VCaP (cell line): ENCODE data around the gene UTS2R.
"Not testable (repeated sequence)": the region's sequence is repeated elsewhere in the genome, so short reads cannot be mapped to it uniquely, and the experiment has no call there.

ENCODE experiments used
- H3K27ac ChIP-seq: fragments of 450-650 bp; 2 replicates; pipeline ENCODE4 v1.5.1; 2017
- CTCF ChIP-seq: fragments of 450-650 bp; conservative IDR thresholded peaks from 2 replicates; pipeline ENCODE4 v1.5.1; 2017; ENCODE audit warnings: mild to moderate bottlenecking, moderate library complexity

UTS2R gene

GRCh38 chr17:82365606-82366295 is 5.8 kb upstream of the UTS2R start:
- H3K27ac ChIP-seq, result no peak overlapping the region
- TF ChIP-seq CTCF, result no peak

GRCh38 chr17:82366749-82367148 is 4.8 kb upstream of the UTS2R start:
- TF ChIP-seq CTCF, result no peak
- no peak overlapping the region for H3K27ac ChIP-seq

- no peak overlapping the region for H3K27ac ChIP-seq
- no peak for TF ChIP-seq CTCF
These were observed 3.6 kb upstream of the UTS2R start for GRCh38 chr17:82367724-82368524.

- no peak overlapping the region for H3K27ac ChIP-seq
- no peak for TF ChIP-seq CTCF
These were observed 2.4 kb upstream of the UTS2R start for GRCh38 chr17:82369211-82369610.

- no peak overlapping the region for H3K27ac ChIP-seq
- no peak for TF ChIP-seq CTCF
These were observed 863 bp upstream of the UTS2R start for GRCh38 chr17:82370471-82371332.

GRCh38 chr17:82372249-82373071 is 895 bp downstream of the UTS2R start:
- H3K27ac ChIP-seq, result no peak overlapping the region
- TF ChIP-seq CTCF, result no peak

- not testable (repeated sequence) for H3K27ac ChIP-seq
These were observed 1.5 kb downstream of the UTS2R start for GRCh38 chr17:82373072-82373452.
